HepG2 (cell line): Measurements from ENCODE around the gene PRMT2. TPM values are rescaled to one million over a fixed set of nuclear protein-coding genes. Genes with fewer than 3 reads are reported as not detected.

Experiments used
- ATAC-seq: fragments of 200-7000 bp; cut with Tn5 transposase; 3 replicates; pipeline ENCODE4 v1.9.1; 2020; ENCODE audit warnings: mild to moderate bottlenecking, moderate library complexity
- BruUV-seq: library from RNA; stranded (reverse); fragments of 400-500 nt; replicated peaks from 2 replicates; lab custom pipeline; 2021; lab: Mats Ljungman, UMichigan
- CTCF ChIA-PET: fragments of 300-600 bp; formaldehyde crosslinking; extraction: SDS; loops from one replicate; lab custom pipeline; 2021; ENCODE audit warnings: low total read pairs, inconsistent platforms, low intra/inter-chr PET ratio; lab: Yijun Ruan, JAX
- POLR2A ChIA-PET: fragments of 350-600 bp; sonication (Branson Sonifier 250); formaldehyde crosslinking; loops from one replicate; lab custom pipeline; 2020; ENCODE audit warnings: antibody characterized with exemption, inconsistent platforms; lab: Yijun Ruan, JAX
- DNase-seq: peaks from one replicate; pipeline ENCODE4 v3.0.0-alpha.2; 2015; ENCODE audit warnings: low spot score
- FAIRE-seq: peaks from 3 replicates; lab custom pipeline; 2011; peaks lifted over from hg19 to GRCh38; lab: Jason Lieb, UNC
- H2AFZ ChIP-seq: one replicate; pipeline ENCODE4 v1.6.1; 2011; ENCODE audit warnings: low read length, inconsistent platforms
- H3K27ac ChIP-seq: fragments of 300-600 bp; 3 replicates; pipeline ENCODE4 v1.8.0; 2011; ENCODE audit warnings: mixed run types, mild to moderate bottlenecking, mixed read lengths, low read length, inconsistent platforms; ENCODE audit not compliant: insufficient read depth; ENCODE audit errors: extremely low read length
- H3K27me3 ChIP-seq, 2 experiments: fragments of 200-600 bp in 1 of 2; 2 replicates in 1 of 2; 3 replicates in 1 of 2; pipeline versions ENCODE4 v1.6.0 to v1.8.0; 2011; ENCODE audit warnings: low read length in 2 of 2, mild to moderate bottlenecking in 2 of 2, moderate library complexity in 2 of 2, inconsistent platforms in 1 of 2; ENCODE audit not compliant: insufficient read depth in 2 of 2, control insufficient read depth in 1 of 2
- H3K36me3 ChIP-seq, 2 experiments: fragments of 200-600 bp in 1 of 2; replicated peaks in 1 of 2; 2 replicates in 1 of 2; 3 replicates in 1 of 2; pipeline versions ENCODE4 v1.5.1 to v1.8.0; 2011; ENCODE audit warnings: low read length in 2 of 2, inconsistent platforms in 1 of 2; ENCODE audit not compliant: insufficient read depth in 2 of 2, control insufficient read depth in 1 of 2
- H3K4me1 ChIP-seq: 2 replicates; pipeline ENCODE4 v1.5.1; 2012; ENCODE audit warnings: low read length, inconsistent platforms; ENCODE audit not compliant: insufficient read depth
- H3K4me2 ChIP-seq: 2 replicates; pipeline ENCODE4 v1.6.0; 2011; ENCODE audit warnings: low read depth, low read length, inconsistent platforms
- H3K4me3 ChIP-seq, 3 experiments: fragments of 200-600 bp in 1 of 3; sonication (generic), shearing (Covaris generic) in 1 of 3; replicated peaks in 1 of 3; 2 replicates each; pipeline ENCODE4 v1.5.1; 2011 to 2016; ENCODE audit warnings: low read length in 3 of 3, inconsistent platforms in 2 of 3, low read depth in 2 of 3, mild to moderate bottlenecking in 2 of 3, control low read depth in 1 of 3, mixed read lengths in 1 of 3; ENCODE audit not compliant: insufficient read depth in 1 of 3
- H3K79me2 ChIP-seq: one replicate; pipeline ENCODE4 v1.6.1; 2011; ENCODE audit warnings: low read length, inconsistent platforms; ENCODE audit not compliant: insufficient read depth
- H3K9ac ChIP-seq: 2 replicates; pipeline ENCODE4 v1.6.0; 2011; ENCODE audit warnings: mild to moderate bottlenecking, low read depth, low read length, inconsistent platforms; ENCODE audit not compliant: insufficient read depth
- H3K9me3 ChIP-seq: 2 replicates; pipeline ENCODE4 v1.5.1; 2012; ENCODE audit warnings: mild to moderate bottlenecking, low read length
- H4K20me1 ChIP-seq: 2 replicates; pipeline ENCODE4 v1.6.0; 2011; ENCODE audit warnings: inconsistent platforms, mild to moderate bottlenecking, low read length, moderate library complexity; ENCODE audit not compliant: insufficient read depth
- AGO2 ChIP-seq: fragments of 200-400 bp; formaldehyde crosslinking; optimal IDR thresholded peaks from 2 replicates; pipeline ENCODE3; 2017; ENCODE audit warnings: mild to moderate bottlenecking, low read depth, low read length, moderate library complexity
- BCL3 ChIP-seq: sonication (generic); formaldehyde crosslinking; IDR thresholded peaks from 2 replicates; pipeline ENCODE4 v1.5.1; 2020; ENCODE audit warnings: mild to moderate bottlenecking, missing genetic modification reagents, moderate library complexity
- CTCF ChIP-seq: sonication (generic); formaldehyde crosslinking; IDR thresholded peaks from 2 replicates; pipeline ENCODE4 v1.5.0; 2020; ENCODE audit warnings: mild to moderate bottlenecking, missing genetic modification reagents, moderate library complexity
- KMT2A ChIP-seq: sonication (generic); formaldehyde crosslinking; IDR thresholded peaks from 2 replicates; pipeline ENCODE4 v1.4.0; 2020; ENCODE audit warnings: missing genetic modification reagents
- MTF2 ChIP-seq: sonication (generic); formaldehyde crosslinking; IDR thresholded peaks from 2 replicates; pipeline ENCODE4 v1.5.0; 2020; ENCODE audit warnings: missing genetic modification reagents, borderline replicate concordance
- NFIB ChIP-seq: sonication (generic); formaldehyde crosslinking; IDR thresholded peaks from 2 replicates; pipeline ENCODE4 v1.9.0; 2021; ENCODE audit warnings: missing genetic modification reagents, mild to moderate bottlenecking, borderline replicate concordance
- SALL2 ChIP-seq: sonication (generic); formaldehyde crosslinking; IDR thresholded peaks from 2 replicates; pipeline ENCODE4 v1.8.1; 2023; ENCODE audit warnings: mild to moderate bottlenecking, missing genetic modification reagents, inconsistent platforms
- SPEN ChIP-seq: sonication (generic); formaldehyde crosslinking; IDR thresholded peaks from 2 replicates; pipeline ENCODE4 v1.5.1; 2020; ENCODE audit warnings: low read depth, mild to moderate bottlenecking, missing genetic modification reagents
- ZNF296 ChIP-seq: sonication (generic); formaldehyde crosslinking; conservative IDR thresholded peaks from 2 replicates; pipeline ENCODE4 v1.5.0; 2020; ENCODE audit warnings: mild to moderate bottlenecking, missing genetic modification reagents
- ZNF570 ChIP-seq: sonication (generic); formaldehyde crosslinking; IDR thresholded peaks from 2 replicates; pipeline ENCODE4 v1.4.0; 2020; ENCODE audit warnings: mild to moderate bottlenecking, missing genetic modification reagents, borderline replicate concordance
- WGBS: methylation state at CpG from one replicate; pipeline ENCODE4 v1.1.6; 2017; ENCODE audit warnings: low lambda C conversion rate; 5-methylcytosine and 5-hydroxymethylcytosine counted together
- in situ Hi-C: cut with HindIII; loops from 2 replicates; pipeline ENCODE4 v1.10.0; 2017; ENCODE audit warnings: low pct_unique_long_range_greater_than_20kb; ENCODE audit not compliant: extremely low pct_ligation_motif_present
- intact Hi-C: fragments of 100-400 bp; cut with micrococcal nuclease; formaldehyde crosslinking; loops from one replicate; pipeline ENCODE4 v1.10.0; 2022; ENCODE audit not compliant: unreplicated experiment
- polyA plus RNA-seq, 8 experiments: library from polyadenylated mRNA; depleted of rRNA in 3 of 8; stranded (reverse) in 7 of 8; unstranded in 1 of 8; fragments of >200 nt; fragmentation: Illumina TruSeq in 4 of 8; extraction: Trizol in 4 of 8; gene quantifications; 2 replicates each; pipeline versions ENCODE4 v1.2.1 to v1.2.3, GENCODE V29; 2011 to 2016; ENCODE audit warnings: low read depth in 4 of 8, missing spikeins in 1 of 8, mixed read lengths in 1 of 8; ENCODE audit not compliant: insufficient read depth in 1 of 8
- total RNA-seq, 5 experiments: library from RNA; depleted of rRNA; stranded (reverse); fragments of >200 nt; fragmentation: Illumina TruSeq; extraction: Trizol; gene quantifications; 2 replicates each; pipeline ENCODE4 v1.2.3, GENCODE V29; 2016; ENCODE audit warnings: low read depth in 1 of 5
- TF ChIP-seq, protein P1 (sequence below): IDR thresholded peaks from 2 replicates; pipeline ENCODE4 v1.6.1; 2016

The PRMT2 gene
- total and polyA plus RNA-seq, 2 of the 13 experiments (the other 11 are each of a cell fraction or from before 2014, with no cell fraction given), result 54.4 to 78.8 TPM

DNA sequence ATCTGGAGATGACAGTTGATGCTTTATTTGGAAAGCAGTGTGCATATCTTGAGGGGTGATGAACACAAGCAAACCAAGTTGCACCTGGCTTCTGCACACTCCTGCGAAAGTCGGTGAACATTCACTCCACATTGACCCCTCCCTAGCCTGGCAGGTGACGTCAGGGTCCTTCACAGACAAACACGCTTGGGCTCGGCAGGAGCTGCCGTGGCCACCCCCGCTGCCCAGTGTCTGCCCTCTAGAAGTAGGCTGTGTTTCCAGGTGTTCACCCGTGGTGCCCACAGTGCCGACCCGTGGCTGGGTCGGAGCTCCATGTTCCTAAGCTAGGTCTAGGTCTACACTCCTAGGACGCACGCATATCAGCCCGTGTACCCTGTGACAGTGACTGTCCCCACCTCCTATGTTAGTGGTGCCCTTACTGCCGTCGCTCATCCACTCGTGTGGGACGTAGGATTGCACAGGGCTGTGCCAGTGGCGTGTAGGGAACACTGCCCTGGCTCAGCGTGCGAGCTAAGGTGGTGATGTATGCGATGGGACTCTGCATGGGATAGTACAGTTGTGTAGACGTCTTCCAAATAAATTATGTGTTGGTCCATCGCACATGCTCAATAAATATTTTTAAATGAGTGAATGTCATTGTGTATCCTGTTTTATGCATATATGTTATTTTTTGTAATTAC lies 29.0 kb downstream of the PRMT2 start:
- TF ChIP-seq KMT2A (CRISPR knock-in tag) (no peak), AGO2 (peak; percentile 32)
- Histone ChIP-seq H3K9me3 (no peaks in the 10 kb centered on the region), H3K4me2 (no peak overlapping the region), H3K9ac (no peak overlapping the region), H3K27me3 (no peaks in the 10 kb centered on the region; a peak in 1 of 5 replicates), H3K4me1 (peaks cover 5% of the 10 kb centered on the region), H2AFZ (no peak overlapping the region), H4K20me1 (no peaks in the 10 kb centered on the region), H3K27ac (no peak overlapping the region), H3K4me3 (no peak overlapping the region), H3K79me2 (no peaks in the 10 kb centered on the region), H3K36me3 (peaks cover 4 to 6% of the 10 kb centered on the region in 2 experiments; a peak in 4 of 5 replicates)
- no peak for ATAC-seq
- intact Hi-C loops (no loop called here), in situ Hi-C loops (no loop called here)
- ChIA-PET CTCF (no interaction called here), POLR2A (interaction anchor here (1.3 kb wide), 1 partner anchor 29 kb away, joined by 3 read pairs; no protein-coding TSS in a partner anchor)
- DNase-seq, result no peak
- FAIRE-seq, result no peak
- BruUV-seq, result TSS peak; percentile 40
- 97% methylated on average over 23 of the region's 24 CpGs for WGBS

DNA sequence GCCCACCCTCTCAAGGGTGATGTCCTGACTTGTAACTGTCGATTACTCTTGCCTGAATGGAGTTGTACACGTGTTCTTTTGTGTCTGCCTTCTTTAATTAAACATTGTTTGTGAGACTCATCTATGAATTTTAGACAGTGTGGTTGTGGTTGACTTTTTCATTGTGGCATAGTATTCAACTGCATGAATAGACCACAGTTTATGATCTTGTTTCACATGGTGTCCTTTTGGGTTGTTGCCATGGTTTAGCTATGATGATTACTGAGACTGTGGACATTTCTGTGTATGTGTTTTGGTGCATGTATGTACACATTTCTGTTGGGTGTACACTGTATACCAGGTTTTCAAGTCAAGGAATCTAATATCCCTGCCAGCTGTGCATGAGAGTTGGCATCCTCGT lies 30.1 kb downstream of the PRMT2 start:
- no TSS peak for BruUV-seq
- no peak for FAIRE-seq
- DNase-seq, result no peak
- H3K27ac ChIP-seq, result no peak overlapping the region
- H3K27me3 ChIP-seq, result no peaks in the 10 kb centered on the region; a peak in 1 of 5 replicates
- in situ Hi-C loops (no loop called here), intact Hi-C loops (no loop called here)
- H3K4me3 ChIP-seq, result no peak overlapping the region
- H3K36me3 ChIP-seq, result peaks cover 4 to 6% of the 10 kb centered on the region in 2 experiments; a peak in 3 of 5 replicates
- H4K20me1 ChIP-seq, result no peaks in the 10 kb centered on the region
- ChIA-PET POLR2A (no interaction called here), CTCF (no interaction called here)
- no peaks in the 10 kb centered on the region for H3K9me3 ChIP-seq
- H3K9ac ChIP-seq, result no peak overlapping the region
- ATAC-seq, result no peak
- no peak overlapping the region for H3K4me2 ChIP-seq
- no peaks in the 10 kb centered on the region for H3K79me2 ChIP-seq
- 96% methylated on average over 3 of the region's 3 CpGs for WGBS
- H2AFZ ChIP-seq, result no peak overlapping the region
- H3K4me1 ChIP-seq, result peaks cover 5% of the 10 kb centered on the region
- no peak for TF ChIP-seq SPEN (CRISPR knock-in tag)
- TF ChIP-seq MTF2 (CRISPR knock-in tag), result no peak
- TF ChIP-seq, protein P1, sequence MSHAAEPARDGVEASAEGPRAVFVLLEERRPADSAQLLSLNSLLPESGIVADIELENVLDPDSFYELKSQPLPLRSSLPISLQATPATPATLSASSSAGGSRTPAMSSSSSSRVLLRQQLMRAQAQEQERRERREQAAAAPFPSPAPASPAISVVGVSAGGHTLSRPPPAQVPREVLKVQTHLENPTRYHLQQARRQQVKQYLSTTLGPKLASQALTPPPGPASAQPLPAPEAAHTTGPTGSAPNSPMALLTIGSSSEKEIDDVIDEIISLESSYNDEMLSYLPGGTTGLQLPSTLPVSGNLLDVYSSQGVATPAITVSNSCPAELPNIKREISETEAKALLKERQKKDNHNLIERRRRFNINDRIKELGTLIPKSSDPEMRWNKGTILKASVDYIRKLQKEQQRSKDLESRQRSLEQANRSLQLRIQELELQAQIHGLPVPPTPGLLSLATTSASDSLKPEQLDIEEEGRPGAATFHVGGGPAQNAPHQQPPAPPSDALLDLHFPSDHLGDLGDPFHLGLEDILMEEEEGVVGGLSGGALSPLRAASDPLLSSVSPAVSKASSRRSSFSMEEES (CRISPR knock-in tag), result no peak
- no peak for TF ChIP-seq BCL3 (CRISPR knock-in tag)
- no peak for TF ChIP-seq ZNF570
- no peak for TF ChIP-seq CTCF
- no peak for TF ChIP-seq SALL2
- no peak for TF ChIP-seq ZNF296 (CRISPR knock-in tag)
- no peak for TF ChIP-seq NFIB (CRISPR knock-in tag)
